ENCODE data around the gene FAM76A.

GRCh38 chr1:27689423-27690173 is 36.2 kb upstream of the FAM76A start:
- TF ChIP-seq TAF1 (IDR thresholded peaks at IDR 0.05; ENCODE audit: low read depth, low read length) (no peak), POLR2A (IDR thresholded peaks at IDR 0.05; ENCODE audit: low read depth, low read length) (no peak), POLR2AphosphoS5 (IDR thresholded peaks at IDR 0.05; ENCODE audit: low read depth, low read length) (no peak)

Data from GM12891 (cell line).